ENCODE results near the gene PNPLA2. TPM values are rescaled to one million over a fixed set of nuclear protein-coding genes. Genes with fewer than 3 reads are reported as not detected.
A peak's percentile ranks its signal among the peaks of the same experiment; 100 is the strongest.

Gene PNPLA2
- total RNA-seq, 3 donors from 2014 or later: 103 to 266 (median 109) TPM

GRCh38 chr11:779955-780532 is 38.7 kb upstream of the PNPLA2 start:
- peaks cover 7 to 11% of the 10 kb centered on the region in 2 donors for H3K4me1 ChIP-seq

DNA sequence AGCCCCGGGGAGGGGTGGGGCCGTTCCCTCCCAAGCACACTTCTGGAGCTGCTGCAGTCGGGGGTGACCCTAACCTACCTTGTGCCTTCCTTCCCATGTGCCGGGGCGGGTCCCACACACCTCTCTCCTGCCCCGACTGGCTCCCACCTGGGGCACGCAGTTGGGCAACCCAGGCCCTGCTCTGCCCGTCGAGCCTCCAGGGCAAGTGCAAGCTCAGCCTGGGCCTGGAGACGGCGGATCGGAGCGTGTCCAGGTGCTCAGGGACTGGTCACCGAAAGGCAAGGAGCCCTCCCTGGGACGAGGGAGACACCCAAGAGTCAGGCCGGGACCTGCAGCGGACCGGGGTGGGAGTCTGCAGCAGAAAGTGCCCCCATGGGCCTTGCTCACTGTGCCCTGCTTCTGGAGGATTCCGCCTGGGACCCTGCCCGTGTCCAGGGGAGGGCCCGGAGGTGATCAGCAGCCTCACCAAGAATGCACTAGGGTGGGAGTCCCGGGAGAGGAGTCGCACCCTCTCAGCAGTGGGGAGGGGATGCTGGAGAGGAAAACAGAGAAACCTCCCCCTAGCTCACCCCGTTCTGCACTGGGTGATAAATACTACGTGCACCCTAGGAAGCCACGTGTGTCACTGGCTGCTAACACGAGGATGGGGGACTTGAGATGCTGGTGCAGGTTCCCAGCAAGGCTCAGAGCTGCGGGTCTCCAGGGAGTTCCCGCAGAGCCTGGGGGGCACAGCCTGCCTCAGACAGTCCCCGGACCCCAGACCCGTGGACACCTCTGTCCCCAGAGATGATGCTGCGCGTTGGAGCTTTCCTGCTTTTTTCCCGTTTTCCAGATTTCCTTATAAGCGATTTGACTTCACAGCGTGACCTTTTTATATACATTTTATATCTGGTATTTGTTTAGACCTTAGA is 36.2 kb upstream of the PNPLA2 start:
- Histone ChIP-seq H3K27ac (peak overlapping the region in 1 of 2 donors; percentile 40), H3K4me1 (peaks cover 0 to 4% of the 10 kb centered on the region in 2 donors), H3K36me3 (no peaks in the 10 kb centered on the region), H3K4me3 (no peak overlapping the region), H3K9me3 (no peaks in the 10 kb centered on the region), H3K27me3 (no peaks in the 10 kb centered on the region)
- no peak for DNase-seq (ENCODE audit: low spot score in 2 of 2)
- intact Hi-C loops (cut with DNase I; ENCODE audit: low total_unique reads): no loop called here
- no peak for TF ChIP-seq POLR2AphosphoS5 (IDR thresholded peaks at IDR 0.05)
- TF ChIP-seq, protein P1, sequence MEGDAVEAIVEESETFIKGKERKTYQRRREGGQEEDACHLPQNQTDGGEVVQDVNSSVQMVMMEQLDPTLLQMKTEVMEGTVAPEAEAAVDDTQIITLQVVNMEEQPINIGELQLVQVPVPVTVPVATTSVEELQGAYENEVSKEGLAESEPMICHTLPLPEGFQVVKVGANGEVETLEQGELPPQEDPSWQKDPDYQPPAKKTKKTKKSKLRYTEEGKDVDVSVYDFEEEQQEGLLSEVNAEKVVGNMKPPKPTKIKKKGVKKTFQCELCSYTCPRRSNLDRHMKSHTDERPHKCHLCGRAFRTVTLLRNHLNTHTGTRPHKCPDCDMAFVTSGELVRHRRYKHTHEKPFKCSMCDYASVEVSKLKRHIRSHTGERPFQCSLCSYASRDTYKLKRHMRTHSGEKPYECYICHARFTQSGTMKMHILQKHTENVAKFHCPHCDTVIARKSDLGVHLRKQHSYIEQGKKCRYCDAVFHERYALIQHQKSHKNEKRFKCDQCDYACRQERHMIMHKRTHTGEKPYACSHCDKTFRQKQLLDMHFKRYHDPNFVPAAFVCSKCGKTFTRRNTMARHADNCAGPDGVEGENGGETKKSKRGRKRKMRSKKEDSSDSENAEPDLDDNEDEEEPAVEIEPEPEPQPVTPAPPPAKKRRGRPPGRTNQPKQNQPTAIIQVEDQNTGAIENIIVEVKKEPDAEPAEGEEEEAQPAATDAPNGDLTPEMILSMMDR (IDR thresholded peaks at IDR 0.05): no peak
- TF ChIP-seq POLR2A (IDR thresholded peaks at IDR 0.05): no peak

More at GRCh38 chr11:779955-780532, 38.7 kb upstream of the PNPLA2 start:
- intact Hi-C loops (cut with DNase I; ENCODE audit: low total_unique reads): loop anchor here (10.0 kb wide), 1 partner anchor 215 kb away; the partner anchor contains the start of genes LMNTD2 and RASSF7
- no peak overlapping the region for H3K4me3 ChIP-seq
- H3K27me3 ChIP-seq: no peaks in the 10 kb centered on the region
- H3K9me3 ChIP-seq: no peaks in the 10 kb centered on the region
- H3K36me3 ChIP-seq: no peaks in the 10 kb centered on the region
- no peak for DNase-seq (ENCODE audit: low spot score in 2 of 2)
- H3K27ac ChIP-seq: no peak overlapping the region
- TF ChIP-seq POLR2A (IDR thresholded peaks at IDR 0.05): no peak
- TF ChIP-seq, protein P1 (IDR thresholded peaks at IDR 0.05): no peak
- TF ChIP-seq POLR2AphosphoS5 (IDR thresholded peaks at IDR 0.05): no peak

DNA sequence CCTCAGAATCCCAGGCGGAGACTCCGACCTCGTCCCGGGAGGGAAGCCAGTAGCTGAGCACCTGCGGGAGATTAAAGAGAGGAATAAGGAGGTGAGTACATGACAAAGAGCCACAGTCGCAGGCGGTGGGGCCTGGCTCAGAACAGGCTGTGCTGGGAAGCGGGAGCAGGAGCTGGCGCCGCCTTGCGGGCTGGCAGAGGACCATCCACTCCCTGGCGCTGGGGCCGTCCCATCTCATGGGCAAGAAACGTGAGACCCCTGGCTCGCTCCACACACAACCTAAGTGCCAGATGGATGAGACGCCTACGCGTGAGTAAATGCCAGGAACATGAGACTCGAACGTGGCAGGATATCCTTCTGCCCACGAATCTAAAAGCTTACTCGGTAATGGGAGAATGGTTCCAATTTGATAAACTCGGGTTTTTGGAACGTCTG is 35.1 kb upstream of the PNPLA2 start:
- Histone ChIP-seq H3K27ac (peak overlapping the region; percentile 26 to 40), H3K9me3 (no peaks in the 10 kb centered on the region), H3K4me3 (no peak overlapping the region), H3K27me3 (no peaks in the 10 kb centered on the region), H3K4me1 (no peaks in the 10 kb centered on the region), H3K36me3 (no peaks in the 10 kb centered on the region)
- peak; percentile 84 to 85 for DNase-seq (ENCODE audit: low spot score in 2 of 2)
- TF ChIP-seq POLR2A (IDR thresholded peaks at IDR 0.05): no peak
- TF ChIP-seq, protein P1 (IDR thresholded peaks at IDR 0.05): peak; percentile 53 to 64 (median 60)
- TF ChIP-seq POLR2AphosphoS5 (IDR thresholded peaks at IDR 0.05): peak; percentile 32 to 53 (median 44)
- intact Hi-C loops (cut with DNase I; ENCODE audit: low total_unique reads): no loop called here

DNA sequence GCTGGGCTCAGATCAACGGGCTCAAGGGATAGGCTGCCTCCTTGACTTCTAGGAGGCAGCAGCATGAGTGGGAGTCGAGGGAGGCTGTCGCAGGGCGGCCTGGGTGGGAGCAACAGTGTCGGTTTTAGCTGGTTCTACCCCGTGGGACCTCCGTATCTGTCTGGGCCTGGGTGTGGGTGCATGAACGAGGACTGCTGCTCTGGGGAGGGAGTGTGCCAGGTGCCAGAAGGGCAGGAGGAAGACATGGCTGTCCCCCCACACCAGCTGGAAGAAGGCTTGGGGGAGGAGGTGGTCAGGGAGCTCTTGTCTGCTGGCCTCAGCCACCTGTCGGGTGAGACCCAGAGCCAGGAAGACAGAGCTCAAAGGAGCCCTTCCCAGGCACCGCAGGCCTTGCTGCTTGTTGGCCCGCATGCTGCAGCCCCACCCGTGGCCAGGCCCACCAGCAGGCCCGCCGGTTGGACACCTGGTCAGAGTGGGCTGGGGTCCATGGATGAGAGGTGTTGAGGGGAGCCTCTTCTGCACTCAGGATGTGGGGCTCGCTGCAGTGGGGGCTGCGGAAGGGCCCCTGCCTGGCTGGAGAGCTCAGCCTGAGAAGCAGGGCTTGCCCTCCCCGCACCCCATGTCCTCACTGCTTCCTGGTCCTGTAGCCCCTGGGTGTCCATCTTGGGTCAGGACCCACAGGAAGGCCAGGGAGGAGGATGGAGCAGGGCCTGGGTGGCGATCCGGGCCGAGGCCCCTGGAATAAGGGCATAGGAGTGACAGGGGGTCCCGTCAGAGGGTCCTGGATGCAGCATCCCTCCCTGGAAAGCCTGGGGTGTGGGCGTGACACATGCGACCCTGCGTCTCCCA is 32.3 kb upstream of the PNPLA2 start:
- TF ChIP-seq POLR2A (IDR thresholded peaks at IDR 0.05) (no peak), POLR2AphosphoS5 (IDR thresholded peaks at IDR 0.05) (no peak)
- TF ChIP-seq, protein P1 (IDR thresholded peaks at IDR 0.05): no peak
- no peaks in the 10 kb centered on the region for H3K4me1 ChIP-seq
- no peak overlapping the region for H3K27ac ChIP-seq
- H3K4me3 ChIP-seq: no peak overlapping the region
- H3K27me3 ChIP-seq: peaks cover 0 to 11% of the 10 kb centered on the region in 2 donors
- H3K9me3 ChIP-seq: no peaks in the 10 kb centered on the region
- intact Hi-C loops (cut with DNase I; ENCODE audit: low total_unique reads): no loop called here
- no peaks in the 10 kb centered on the region for H3K36me3 ChIP-seq
- DNase-seq (ENCODE audit: low spot score in 2 of 2): no peak
